WTC11 (cell line): ENCODE data around the gene TMEM178B. TPM values are rescaled to one million over a fixed set of nuclear protein-coding genes. Genes with fewer than 3 reads are reported as not detected.
A peak's percentile ranks its signal among the peaks of the same experiment; 100 is the strongest.

Experiments
- ATAC-seq: fragments of 200-7000 bp; cut with Tn5 transposase; 2 replicates; pipeline ENCODE4 v1.10.0; 2021; ENCODE audit warnings: mild to moderate bottlenecking, moderate library complexity
- CTCF ChIA-PET: fragments of 300-600 bp; sonication (Branson Sonifier 250); formaldehyde crosslinking; loops from one replicate; lab custom pipeline; 2021; ENCODE audit warnings: antibody characterized with exemption; lab: Charles Lee
- POLR2A ChIA-PET: fragments of 350-600 bp; sonication (Branson Sonifier 250); formaldehyde crosslinking; loops from one replicate; lab custom pipeline; 2021; ENCODE audit warnings: antibody characterized with exemption; lab: Charles Lee
- DNase-seq: peaks from one replicate; pipeline ENCODE4 v3.0.0; 2021; ENCODE audit warnings: low spot score
- H3K27ac Mint-ChIP-seq: 2 replicates; pipeline ENCODE4 v1.8.0; 2021; ENCODE audit warnings: mixed read lengths
- H3K27me3 Mint-ChIP-seq: 2 replicates; pipeline ENCODE4 v1.8.0; 2021; ENCODE audit warnings: low read depth, mild to moderate bottlenecking, moderate library complexity, mixed read lengths
- H3K36me3 Mint-ChIP-seq: 2 replicates; pipeline ENCODE4 v1.8.0; 2021; ENCODE audit warnings: mixed read lengths
- H3K4me1 Mint-ChIP-seq: 2 replicates; pipeline ENCODE4 v1.8.0; 2022; ENCODE audit warnings: mixed read lengths
- H3K4me3 Mint-ChIP-seq: 2 replicates; pipeline ENCODE4 v1.8.0; 2021; ENCODE audit warnings: mild to moderate bottlenecking, moderate library complexity, mixed read lengths
- H3K9me3 Mint-ChIP-seq: 2 replicates; pipeline ENCODE4 v1.8.0; 2021; ENCODE audit warnings: mixed read lengths
- CREB1 ChIP-seq: sonication (generic); formaldehyde crosslinking; IDR thresholded peaks from 2 replicates; pipeline ENCODE4 v1.8.0; 2023; ENCODE audit warnings: mild to moderate bottlenecking, missing genetic modification reagents
- GRHL2 ChIP-seq: fragments of 250-450 bp; sonication (Bioruptor Pico); IDR thresholded peaks from 2 replicates; pipeline ENCODE4 v1.8.0; 2022; ENCODE audit warnings: mild to moderate bottlenecking, moderate library complexity; ENCODE audit not compliant: insufficient replicate concordance, severe bottlenecking
- GTF2I ChIP-seq: fragments of 250-450 bp; sonication (Bioruptor Pico); conservative IDR thresholded peaks from 2 replicates; pipeline ENCODE4 v1.4.0; 2021; ENCODE audit warnings: mild to moderate bottlenecking
- KAT7 ChIP-seq: sonication (generic); formaldehyde crosslinking; IDR thresholded peaks from 2 replicates; pipeline ENCODE4 v1.8.1; 2023; ENCODE audit warnings: missing genetic modification reagents, mild to moderate bottlenecking, borderline replicate concordance
- MYBL2 ChIP-seq: sonication (generic); formaldehyde crosslinking; IDR thresholded peaks from 2 replicates; pipeline ENCODE4 v1.8.1; 2023; ENCODE audit warnings: mild to moderate bottlenecking, moderate library complexity, missing genetic modification reagents
- NFATC4 ChIP-seq: fragments of 250-450 bp; sonication (Bioruptor Pico); IDR thresholded peaks from 2 replicates; pipeline ENCODE4 v1.9.0; 2021; ENCODE audit warnings: mild to moderate bottlenecking
- RELA ChIP-seq: sonication (generic); formaldehyde crosslinking; IDR thresholded peaks from 2 replicates; pipeline ENCODE4 v1.8.1; 2022; ENCODE audit warnings: missing genetic modification reagents, mild to moderate bottlenecking, borderline replicate concordance
- SMAD4 ChIP-seq: sonication (generic); formaldehyde crosslinking; IDR thresholded peaks from 2 replicates; pipeline ENCODE4 v1.8.0; 2022; ENCODE audit warnings: mild to moderate bottlenecking, missing genetic modification reagents
- ZNF317 ChIP-seq: sonication (generic); formaldehyde crosslinking; IDR thresholded peaks from 2 replicates; pipeline ENCODE4 v1.8.1; 2023; ENCODE audit warnings: low read depth, mild to moderate bottlenecking, moderate library complexity, missing genetic modification reagents, borderline replicate concordance
- total RNA-seq: library from RNA; stranded (reverse); gene quantifications from 3 replicates; pipeline ENCODE4 v1.2.3, GENCODE V29; 2021
- TF ChIP-seq, protein P1 (sequence below): sonication (generic); formaldehyde crosslinking; IDR thresholded peaks from 2 replicates; pipeline ENCODE4 v1.8.0; 2022; ENCODE audit warnings: mild to moderate bottlenecking, missing genetic modification reagents
- TF ChIP-seq, protein P2 (sequence below): sonication (generic); formaldehyde crosslinking; conservative IDR thresholded peaks from 2 replicates; pipeline ENCODE4 v1.8.1; 2022; ENCODE audit warnings: mild to moderate bottlenecking, missing genetic modification reagents
- TF ChIP-seq, protein P3 (sequence below): sonication (generic); formaldehyde crosslinking; IDR thresholded peaks from 2 replicates; pipeline ENCODE4 v1.8.1; 2022; ENCODE audit warnings: low read depth, missing genetic modification reagents, borderline replicate concordance
- TF ChIP-seq, protein P4 (sequence below): sonication (generic); formaldehyde crosslinking; IDR thresholded peaks from 2 replicates; pipeline ENCODE4 v1.8.1; 2023; ENCODE audit warnings: mild to moderate bottlenecking, missing genetic modification reagents, moderate library complexity
- TF ChIP-seq, protein P5 (sequence below): fragments of 250-450 bp; sonication (Bioruptor Pico); IDR thresholded peaks from 2 replicates; pipeline ENCODE4 v1.9.0; 2021; ENCODE audit warnings: moderate library complexity, mild to moderate bottlenecking, inconsistent platforms, borderline replicate concordance
- TF ChIP-seq, protein P6 (sequence below): sonication (generic); formaldehyde crosslinking; IDR thresholded peaks from 2 replicates; pipeline ENCODE4 v1.8.1; 2022; ENCODE audit warnings: mild to moderate bottlenecking, missing genetic modification reagents, moderate library complexity, borderline replicate concordance

The TMEM178B gene
- total RNA-seq, 1 experiment from 2014 or later: 20.4 TPM

DNA sequence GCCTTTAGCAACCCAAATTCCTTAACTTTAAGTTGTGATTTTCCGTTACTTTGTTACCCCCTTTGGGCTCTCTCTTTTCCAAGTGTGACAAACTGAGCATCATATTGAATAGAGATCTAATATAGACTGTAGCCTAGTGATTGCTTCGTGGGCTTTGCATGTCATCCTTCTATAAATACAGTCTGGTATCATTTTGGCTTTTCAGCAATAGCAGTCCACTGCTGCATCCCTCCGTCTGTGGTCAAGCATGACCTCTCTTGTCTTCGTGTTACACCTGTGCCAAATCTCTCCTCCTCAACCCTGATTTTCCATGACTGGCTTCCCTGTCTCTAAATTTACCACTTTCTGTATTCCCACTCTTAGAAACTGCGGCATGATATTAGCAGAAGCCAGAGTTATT lies 423.5 kb downstream of the TMEM178B start:
- Mint-ChIP-seq H3K27ac (no peak overlapping the region), H3K27me3 (no peaks in the 10 kb centered on the region; the same call in 1 of the 2 replicates), H3K4me1 (peaks cover 11% of the 10 kb centered on the region), H3K9me3 (no peaks in the 10 kb centered on the region), H3K36me3 (no peaks in the 10 kb centered on the region), H3K4me3 (no peak overlapping the region)
- ChIA-PET POLR2A (no interaction called here), CTCF (no interaction called here)
- TF ChIP-seq GTF2I (CRISPR knock-in tag) (no peak), ZNF317 (CRISPR knock-in tag) (no peak)
- TF ChIP-seq, protein P1, sequence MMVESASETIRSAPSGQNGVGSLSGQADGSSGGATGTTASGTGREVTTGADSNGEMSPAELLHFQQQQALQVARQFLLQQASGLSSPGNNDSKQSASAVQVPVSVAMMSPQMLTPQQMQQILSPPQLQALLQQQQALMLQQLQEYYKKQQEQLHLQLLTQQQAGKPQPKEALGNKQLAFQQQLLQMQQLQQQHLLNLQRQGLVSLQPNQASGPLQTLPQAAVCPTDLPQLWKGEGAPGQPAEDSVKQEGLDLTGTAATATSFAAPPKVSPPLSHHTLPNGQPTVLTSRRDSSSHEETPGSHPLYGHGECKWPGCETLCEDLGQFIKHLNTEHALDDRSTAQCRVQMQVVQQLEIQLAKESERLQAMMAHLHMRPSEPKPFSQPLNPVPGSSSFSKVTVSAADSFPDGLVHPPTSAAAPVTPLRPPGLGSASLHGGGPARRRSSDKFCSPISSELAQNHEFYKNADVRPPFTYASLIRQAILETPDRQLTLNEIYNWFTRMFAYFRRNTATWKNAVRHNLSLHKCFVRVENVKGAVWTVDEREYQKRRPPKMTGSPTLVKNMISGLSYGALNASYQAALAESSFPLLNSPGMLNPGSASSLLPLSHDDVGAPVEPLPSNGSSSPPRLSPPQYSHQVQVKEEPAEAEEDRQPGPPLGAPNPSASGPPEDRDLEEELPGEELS (CRISPR knock-in tag): no peak
- TF ChIP-seq, all 79 proteins: peak for 0
- no peak for DNase-seq
- ATAC-seq: no peak

DNA sequence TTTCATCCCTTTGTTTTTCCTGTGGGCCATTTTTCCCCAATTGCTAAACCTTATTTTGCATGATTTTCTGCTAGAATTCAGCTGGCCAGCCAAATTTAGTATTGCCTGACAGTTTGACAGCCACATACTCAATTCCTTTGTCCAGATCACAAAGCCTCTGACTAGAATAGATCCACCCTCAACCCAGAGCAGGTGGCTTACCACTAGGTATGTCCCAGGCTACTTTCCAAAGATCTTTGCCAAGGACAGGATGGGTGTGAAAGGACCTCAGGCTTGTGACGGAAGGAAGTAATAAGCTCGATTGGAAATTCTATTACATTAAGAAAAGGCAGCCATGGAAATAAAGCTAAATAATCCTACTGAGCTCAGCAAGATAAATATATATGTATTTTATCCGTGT lies 426.7 kb downstream of the TMEM178B start:
- Mint-ChIP-seq H3K9me3 (no peaks in the 10 kb centered on the region), H3K4me1 (peaks cover 11% of the 10 kb centered on the region), H3K27ac (no peak overlapping the region), H3K4me3 (no peak overlapping the region), H3K36me3 (no peaks in the 10 kb centered on the region), H3K27me3 (no peaks in the 10 kb centered on the region; the same call in 1 of the 2 replicates)
- ChIA-PET POLR2A (no interaction called here), CTCF (interaction anchor here (0.9 to 1.0 kb wide), 2 partner anchors 33 to 174 kb away, joined by 3 read pairs; no protein-coding TSS in a partner anchor)
- TF ChIP-seq, protein P2, sequence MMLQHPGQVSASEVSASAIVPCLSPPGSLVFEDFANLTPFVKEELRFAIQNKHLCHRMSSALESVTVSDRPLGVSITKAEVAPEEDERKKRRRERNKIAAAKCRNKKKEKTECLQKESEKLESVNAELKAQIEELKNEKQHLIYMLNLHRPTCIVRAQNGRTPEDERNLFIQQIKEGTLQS (CRISPR knock-in tag): no peak
- TF ChIP-seq, protein P1 (CRISPR knock-in tag): no peak
- TF ChIP-seq SMAD4 (CRISPR knock-in tag) (no peak), CREB1 (no peak), GRHL2 (CRISPR knock-in tag) (no peak)
- TF ChIP-seq, protein P3, sequence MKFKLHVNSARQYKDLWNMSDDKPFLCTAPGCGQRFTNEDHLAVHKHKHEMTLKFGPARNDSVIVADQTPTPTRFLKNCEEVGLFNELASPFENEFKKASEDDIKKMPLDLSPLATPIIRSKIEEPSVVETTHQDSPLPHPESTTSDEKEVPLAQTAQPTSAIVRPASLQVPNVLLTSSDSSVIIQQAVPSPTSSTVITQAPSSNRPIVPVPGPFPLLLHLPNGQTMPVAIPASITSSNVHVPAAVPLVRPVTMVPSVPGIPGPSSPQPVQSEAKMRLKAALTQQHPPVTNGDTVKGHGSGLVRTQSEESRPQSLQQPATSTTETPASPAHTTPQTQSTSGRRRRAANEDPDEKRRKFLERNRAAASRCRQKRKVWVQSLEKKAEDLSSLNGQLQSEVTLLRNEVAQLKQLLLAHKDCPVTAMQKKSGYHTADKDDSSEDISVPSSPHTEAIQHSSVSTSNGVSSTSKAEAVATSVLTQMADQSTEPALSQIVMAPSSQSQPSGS (CRISPR knock-in tag): no peak
- no peak for DNase-seq
- no peak for ATAC-seq

DNA sequence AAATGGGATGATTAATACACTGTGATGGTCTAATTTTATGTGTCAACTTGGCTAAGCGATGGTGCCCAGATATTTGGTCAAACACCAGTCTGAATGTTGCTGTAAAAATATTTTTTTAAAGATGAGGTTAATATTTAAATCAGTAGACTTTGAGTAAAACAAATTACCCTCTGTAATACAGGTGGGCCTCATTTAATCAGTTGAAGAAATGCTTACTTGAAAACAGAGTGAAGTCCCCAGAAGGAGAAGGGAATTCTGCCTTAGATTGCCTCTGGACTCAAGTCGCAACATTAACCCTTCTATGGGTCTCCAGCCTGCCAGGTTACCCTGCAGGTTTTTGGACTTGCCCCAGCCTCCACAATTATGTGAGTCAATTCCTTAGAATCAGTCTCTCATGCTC lies 427.6 kb downstream of the TMEM178B start:
- Mint-ChIP-seq H3K4me1 (peaks cover 11% of the 10 kb centered on the region), H3K36me3 (no peaks in the 10 kb centered on the region), H3K4me3 (no peak overlapping the region), H3K27me3 (no peaks in the 10 kb centered on the region; the same call in 1 of the 2 replicates), H3K9me3 (no peaks in the 10 kb centered on the region), H3K27ac (no peak overlapping the region)
- TF ChIP-seq MYBL2 (CRISPR knock-in tag): no peak
- ATAC-seq (no peak), DNase-seq (no peak)
- POLR2A ChIA-PET: no interaction called here
- CTCF ChIA-PET: interaction anchor here (1.0 kb wide), 1 partner anchor 173 kb away, joined by 3 read pairs; no protein-coding TSS in a partner anchor

DNA sequence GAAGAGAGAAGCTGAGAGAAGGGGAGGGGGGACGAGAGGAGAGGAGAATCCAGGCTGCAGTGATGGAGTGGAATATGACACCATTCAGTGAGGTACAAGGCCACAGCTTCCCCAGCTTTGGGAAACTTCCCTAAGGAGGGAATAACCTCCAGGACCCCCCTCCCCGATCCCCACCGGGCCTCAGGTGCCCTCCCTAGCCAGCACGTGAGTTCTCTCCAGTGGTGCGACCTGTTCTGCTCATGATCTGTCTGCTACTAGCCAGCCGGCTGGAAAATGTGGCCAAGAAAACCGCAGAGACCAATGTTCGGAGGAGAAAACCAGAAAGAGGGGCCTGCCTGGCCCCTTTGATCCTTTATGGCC lies 437.4 kb downstream of the TMEM178B start:
- Mint-ChIP-seq H3K27ac (no peak overlapping the region; the same call in 1 of the 2 replicates), H3K4me1 (peaks cover 20% of the 10 kb centered on the region), H3K4me3 (peak overlapping the region; percentile 74), H3K36me3 (peaks cover 45% of the 10 kb centered on the region), H3K27me3 (peaks cover 21% of the 10 kb centered on the region), H3K9me3 (peaks cover 41% of the 10 kb centered on the region)
- DNase-seq (peak; percentile 44), ATAC-seq (peak; percentile 59)
- ChIA-PET CTCF (interaction anchor here (0.6 to 1.4 kb wide), 5 partner anchors 22 to 310 kb away, joined by 3 to 4 read pairs (median 4); no protein-coding TSS in a partner anchor), POLR2A (interaction anchor here (1.2 kb wide), 1 partner anchor 439 kb away, joined by 3 read pairs; no protein-coding TSS in a partner anchor)
- TF ChIP-seq GTF2I (CRISPR knock-in tag): no peak
- TF ChIP-seq, protein P4, sequence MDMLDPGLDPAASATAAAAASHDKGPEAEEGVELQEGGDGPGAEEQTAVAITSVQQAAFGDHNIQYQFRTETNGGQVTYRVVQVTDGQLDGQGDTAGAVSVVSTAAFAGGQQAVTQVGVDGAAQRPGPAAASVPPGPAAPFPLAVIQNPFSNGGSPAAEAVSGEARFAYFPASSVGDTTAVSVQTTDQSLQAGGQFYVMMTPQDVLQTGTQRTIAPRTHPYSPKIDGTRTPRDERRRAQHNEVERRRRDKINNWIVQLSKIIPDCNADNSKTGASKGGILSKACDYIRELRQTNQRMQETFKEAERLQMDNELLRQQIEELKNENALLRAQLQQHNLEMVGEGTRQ: no peak
- no peak for TF ChIP-seq CREB1
- TF ChIP-seq RELA (CRISPR knock-in tag): no peak
- TF ChIP-seq, protein P5, sequence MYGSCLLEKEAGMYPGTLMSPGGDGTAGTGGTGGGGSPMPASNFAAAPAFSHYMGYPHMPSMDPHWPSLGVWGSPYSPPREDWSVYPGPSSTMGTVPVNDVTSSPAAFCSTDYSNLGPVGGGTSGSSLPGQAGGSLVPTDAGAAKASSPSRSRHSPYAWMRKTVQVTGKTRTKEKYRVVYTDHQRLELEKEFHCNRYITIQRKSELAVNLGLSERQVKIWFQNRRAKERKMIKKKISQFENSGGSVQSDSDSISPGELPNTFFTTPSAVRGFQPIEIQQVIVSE (CRISPR knock-in tag): no peak
- no peak for TF ChIP-seq KAT7 (CRISPR knock-in tag)
- TF ChIP-seq, protein P6, sequence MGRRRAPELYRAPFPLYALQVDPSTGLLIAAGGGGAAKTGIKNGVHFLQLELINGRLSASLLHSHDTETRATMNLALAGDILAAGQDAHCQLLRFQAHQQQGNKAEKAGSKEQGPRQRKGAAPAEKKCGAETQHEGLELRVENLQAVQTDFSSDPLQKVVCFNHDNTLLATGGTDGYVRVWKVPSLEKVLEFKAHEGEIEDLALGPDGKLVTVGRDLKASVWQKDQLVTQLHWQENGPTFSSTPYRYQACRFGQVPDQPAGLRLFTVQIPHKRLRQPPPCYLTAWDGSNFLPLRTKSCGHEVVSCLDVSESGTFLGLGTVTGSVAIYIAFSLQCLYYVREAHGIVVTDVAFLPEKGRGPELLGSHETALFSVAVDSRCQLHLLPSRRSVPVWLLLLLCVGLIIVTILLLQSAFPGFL: no peak
- no peak for TF ChIP-seq NFATC4
- no peak for TF ChIP-seq SMAD4 (CRISPR knock-in tag)
- TF ChIP-seq, protein P1 (CRISPR knock-in tag): no peak
